HL-60 (cell line): ENCODE data around the gene SLC26A8.

ENCODE experiments used
- DNase-seq, 2 experiments: peaks; one replicate each; pipeline ENCODE4 v3.0.0-alpha.2; 2010 to 2020; ENCODE audit warnings: low read depth in 1 of 2, low spot score in 1 of 2
- H3K27ac ChIP-seq: fragments of 250-450 bp; sonication (Bioruptor Pico); replicated peaks from 2 replicates; pipeline ENCODE4 v1.5.1; 2020; ENCODE audit warnings: mild to moderate bottlenecking, moderate library complexity
- H3K27me3 ChIP-seq: fragments of 250-450 bp; sonication (Bioruptor Pico); 2 replicates; pipeline ENCODE4 v1.5.1; 2021; ENCODE audit warnings: mild to moderate bottlenecking, moderate library complexity; ENCODE audit not compliant: insufficient read depth, poor library complexity, severe bottlenecking
- H3K4me3 ChIP-seq: replicated peaks from 2 replicates; pipeline ENCODE4 v1.5.1; 2011; ENCODE audit warnings: mild to moderate bottlenecking, control low read depth, low read length; ENCODE audit not compliant: insufficient read depth
- CTCF ChIP-seq: IDR thresholded peaks from one replicate; pipeline ENCODE4 v1.5.1; 2011; ENCODE audit warnings: low read length, control low read depth, inconsistent platforms; ENCODE audit not compliant: insufficient read depth
- GABPA ChIP-seq: IDR thresholded peaks from 2 replicates; pipeline ENCODE4 v1.6.1; 2012; ENCODE audit warnings: low read depth
- POLR2AphosphoS5 ChIP-seq: IDR thresholded peaks from 2 replicates; pipeline ENCODE4 v1.6.1; 2012; ENCODE audit warnings: low read depth
- REST ChIP-seq: IDR thresholded peaks from 2 replicates; pipeline ENCODE4 v1.6.1; 2012; ENCODE audit warnings: low read depth; ENCODE audit not compliant: insufficient replicate concordance
- SPI1 ChIP-seq: IDR thresholded peaks from 2 replicates; pipeline ENCODE4 v1.6.1; 2012; ENCODE audit warnings: low read depth, mild to moderate bottlenecking, borderline replicate concordance

SLC26A8 gene

GRCh38 chr6:35903679-35904078, 120.8 kb downstream of the SLC26A8 start:
- no peak for DNase-seq
- Histone ChIP-seq H3K27me3 (no peaks in the 10 kb centered on the region), H3K27ac (no peak overlapping the region), H3K4me3 (no peak overlapping the region)
- TF ChIP-seq SPI1 (no peak), GABPA (no peak), REST (no peak), CTCF (no peak)

GRCh38 chr6:35900448-35900847, 124.0 kb downstream of the SLC26A8 start:
- H3K4me3 ChIP-seq, result no peak overlapping the region
- no peaks in the 10 kb centered on the region for H3K27me3 ChIP-seq
- no peak overlapping the region for H3K27ac ChIP-seq
- TF ChIP-seq POLR2AphosphoS5 (no peak), GABPA (no peak), SPI1 (no peak), REST (no peak), CTCF (no peak)
- DNase-seq, result no peak

GRCh38 chr6:35898003-35898402, 126.4 kb downstream of the SLC26A8 start:
- no peak for TF ChIP-seq REST
- TF ChIP-seq GABPA, result no peak
- TF ChIP-seq POLR2AphosphoS5, result no peak
- TF ChIP-seq SPI1, result no peak
- no peak for TF ChIP-seq CTCF
- no peak overlapping the region for H3K4me3 ChIP-seq
- DNase-seq, result no peak
- H3K27ac ChIP-seq, result no peak overlapping the region
- no peaks in the 10 kb centered on the region for H3K27me3 ChIP-seq
